Testis (tissue), 3 donors: ENCODE results near the gene A2M. TPM values are rescaled to one million over a fixed set of nuclear protein-coding genes. Genes with fewer than 3 reads are reported as not detected.

Experiments
- DNase-seq: peaks from one replicate; pipeline ENCODE4 v3.0.0-alpha.2; 2019
- H3K27ac ChIP-seq, 2 donors: fragments of 200-600 bp; sonication (generic); one replicate each; pipeline ENCODE4 v1.5.1; 2019
- H3K27me3 ChIP-seq: fragments of 200-600 bp; sonication (generic); one replicate; pipeline ENCODE4 v1.5.1; 2019
- H3K36me3 ChIP-seq: fragments of 200-600 bp; sonication (generic); one replicate; pipeline ENCODE4 v1.5.1; 2017; ENCODE audit warnings: low read depth; ENCODE audit errors: missing control alignments
- H3K4me1 ChIP-seq: fragments of 200-600 bp; sonication (generic); one replicate; pipeline ENCODE4 v1.5.1; 2019
- H3K4me3 ChIP-seq, 2 donors: fragments of 200-600 bp; sonication (generic); one replicate each; pipeline ENCODE4 v1.5.1; 2017 to 2019
- H3K9me3 ChIP-seq: fragments of 200-600 bp; sonication (generic); one replicate; pipeline ENCODE4 v1.5.1; 2017
- POLR2A ChIP-seq: fragments of 450-650 bp; IDR thresholded peaks from one replicate; pipeline ENCODE4 v1.6.1; 2017; ENCODE audit warnings: antibody characterized with exemption, mild to moderate bottlenecking, moderate library complexity
- WGBS, 2 donors: methylation state at CpG; one replicate each; pipeline ENCODE4 v1.1.5; 2018; 5-methylcytosine and 5-hydroxymethylcytosine counted together
- intact Hi-C: fragments of 100-400 bp; cut with DNase I; formaldehyde crosslinking; loops from one replicate; pipeline ENCODE4 v1.15.1; 2023; ENCODE audit warnings: low total_unique reads
- polyA plus RNA-seq: library from polyadenylated mRNA; stranded (reverse); fragments of 350-450 nt; fragmentation: Illumina TruSeq; extraction: RNeasy Lipid Tissue Mini Kit (QIAGEN cat#74804); gene quantifications from one replicate; pipeline ENCODE4 v1.2.3, GENCODE V29; 2014; ENCODE audit warnings: low read depth, low replicate concordance; ENCODE audit not compliant: insufficient read depth
- total RNA-seq, 2 donors: library from RNA; depleted of rRNA; stranded (reverse); fragments of >200 nt; gene quantifications; one replicate each; pipeline ENCODE4 v1.2.3, GENCODE V29; 2016
- TF ChIP-seq, protein P1 (sequence below), 3 experiments: fragments of 450-650 bp in 2 of 3; fragments of 200-600 bp in 1 of 3; sonication (generic) in 1 of 3; IDR thresholded peaks; one replicate each; pipeline ENCODE4 v1.5.1; 2016 to 2019; ENCODE audit warnings: antibody characterized with exemption in 3 of 3, mild to moderate bottlenecking in 2 of 3, moderate library complexity in 1 of 3

The A2M gene
- total and polyA plus RNA-seq, 3 donors from 2014 or later = 64.2 to 200 (median 151) TPM

DNA sequence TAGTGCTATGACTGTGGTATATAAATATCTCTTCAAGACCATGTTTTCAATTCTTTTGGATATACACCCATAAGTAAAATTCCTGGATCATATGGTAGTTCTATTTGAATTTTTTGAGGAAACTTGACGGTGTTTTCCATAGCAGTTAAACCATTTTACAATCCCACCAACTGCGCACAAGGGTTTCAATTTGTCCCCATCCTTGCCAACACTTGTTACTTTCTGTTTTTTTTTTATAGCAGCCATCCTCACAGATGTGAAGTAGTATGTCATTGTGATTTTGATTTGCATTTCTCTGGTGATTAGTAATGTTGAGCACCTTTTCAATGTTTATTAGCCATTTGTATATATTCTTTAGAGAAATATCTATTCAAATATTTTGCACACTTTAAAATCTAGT, 14.5 kb upstream of the A2M start:
- 67 to 77% methylated on average over 2 of the region's 2 CpGs for WGBS, 2 donors
- Histone ChIP-seq H3K27ac (no peak overlapping the region), H3K36me3 (no peaks in the 10 kb centered on the region), H3K9me3 (no peaks in the 10 kb centered on the region), H3K4me3 (no peak overlapping the region), H3K4me1 (no peaks in the 10 kb centered on the region), H3K27me3 (no peaks in the 10 kb centered on the region)
- TF ChIP-seq POLR2A = no peak
- TF ChIP-seq, protein P1, sequence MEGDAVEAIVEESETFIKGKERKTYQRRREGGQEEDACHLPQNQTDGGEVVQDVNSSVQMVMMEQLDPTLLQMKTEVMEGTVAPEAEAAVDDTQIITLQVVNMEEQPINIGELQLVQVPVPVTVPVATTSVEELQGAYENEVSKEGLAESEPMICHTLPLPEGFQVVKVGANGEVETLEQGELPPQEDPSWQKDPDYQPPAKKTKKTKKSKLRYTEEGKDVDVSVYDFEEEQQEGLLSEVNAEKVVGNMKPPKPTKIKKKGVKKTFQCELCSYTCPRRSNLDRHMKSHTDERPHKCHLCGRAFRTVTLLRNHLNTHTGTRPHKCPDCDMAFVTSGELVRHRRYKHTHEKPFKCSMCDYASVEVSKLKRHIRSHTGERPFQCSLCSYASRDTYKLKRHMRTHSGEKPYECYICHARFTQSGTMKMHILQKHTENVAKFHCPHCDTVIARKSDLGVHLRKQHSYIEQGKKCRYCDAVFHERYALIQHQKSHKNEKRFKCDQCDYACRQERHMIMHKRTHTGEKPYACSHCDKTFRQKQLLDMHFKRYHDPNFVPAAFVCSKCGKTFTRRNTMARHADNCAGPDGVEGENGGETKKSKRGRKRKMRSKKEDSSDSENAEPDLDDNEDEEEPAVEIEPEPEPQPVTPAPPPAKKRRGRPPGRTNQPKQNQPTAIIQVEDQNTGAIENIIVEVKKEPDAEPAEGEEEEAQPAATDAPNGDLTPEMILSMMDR (IDR thresholded peaks at IDR 0.05) = no peak
- no peak for DNase-seq
- intact Hi-C loops = no loop called here

DNA sequence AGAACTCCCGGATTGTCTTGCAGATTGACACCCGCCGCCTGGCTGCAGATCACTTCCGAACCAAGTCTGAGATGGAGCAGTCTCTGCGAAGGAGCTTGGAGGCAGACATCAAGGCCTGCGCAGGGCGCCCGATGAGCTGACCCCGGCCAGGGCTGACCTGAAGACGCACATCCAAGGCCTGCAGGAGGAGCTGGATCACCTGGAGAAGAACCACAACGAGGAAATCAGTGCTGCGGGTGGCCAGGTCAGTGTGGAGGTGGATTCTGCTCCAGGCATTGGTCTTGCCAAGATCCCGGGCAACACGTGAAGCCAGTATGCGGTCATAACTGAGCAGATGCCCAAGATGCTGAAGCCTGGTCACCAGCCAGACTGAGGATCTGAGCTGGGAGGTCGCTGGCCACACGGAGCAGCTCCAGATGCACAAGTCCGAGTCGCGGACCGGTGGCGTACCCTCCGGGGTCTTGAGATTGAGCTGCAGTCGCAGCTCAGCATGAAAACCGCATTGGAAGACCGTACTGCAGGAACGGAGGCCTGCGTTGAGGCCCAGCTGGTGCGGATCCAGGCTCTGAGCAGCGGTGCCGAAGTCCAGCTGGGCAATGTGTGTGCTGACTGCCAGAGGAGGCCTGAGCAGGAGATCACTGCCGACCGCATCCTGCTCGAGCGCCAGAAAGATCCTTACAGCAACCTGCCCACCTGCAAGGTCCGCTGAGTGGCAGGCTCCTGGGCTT, 12.4 kb upstream of the A2M start:
- no peak for DNase-seq
- 60 to 77% methylated on average over 3 to 36 of the region's 36 CpGs for WGBS, 2 donors
- H3K4me3 ChIP-seq = no peak overlapping the region
- peaks cover 5% of the 10 kb centered on the region for H3K4me1 ChIP-seq
- H3K9me3 ChIP-seq = no peaks in the 10 kb centered on the region
- intact Hi-C loops = no loop called here
- H3K36me3 ChIP-seq = no peaks in the 10 kb centered on the region
- H3K27me3 ChIP-seq = no peaks in the 10 kb centered on the region
- H3K27ac ChIP-seq = no peak overlapping the region
- TF ChIP-seq, protein P1 (IDR thresholded peaks at IDR 0.05) = no peak
- TF ChIP-seq POLR2A = no peak

DNA sequence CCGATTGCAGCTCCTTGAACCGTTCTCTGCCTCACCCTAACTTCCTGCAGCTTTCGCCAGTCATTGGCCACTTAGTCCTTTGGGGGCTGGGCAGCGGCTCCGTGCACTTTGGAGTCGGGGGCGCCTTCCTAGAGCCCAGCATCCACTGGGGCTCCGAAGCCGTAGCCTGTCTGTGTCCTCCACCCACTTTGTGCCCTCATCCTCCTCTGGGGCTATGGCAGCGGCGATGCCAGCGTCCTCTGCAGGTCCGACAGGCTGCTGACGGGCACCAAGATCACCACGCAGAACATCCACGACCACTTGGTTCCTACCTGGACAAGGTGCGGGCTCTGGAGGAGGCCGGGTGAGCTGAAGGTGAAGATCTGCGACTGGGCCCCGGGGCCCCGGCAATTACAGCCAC, 11.8 kb upstream of the A2M start:
- TF ChIP-seq, protein P1 (IDR thresholded peaks at IDR 0.05) = no peak
- no peak for TF ChIP-seq POLR2A
- 86 to 88% methylated on average over 14 to 21 of the region's 21 CpGs for WGBS, 2 donors
- Histone ChIP-seq H3K27ac (no peak overlapping the region), H3K4me1 (peaks cover 5% of the 10 kb centered on the region), H3K9me3 (no peaks in the 10 kb centered on the region), H3K36me3 (no peaks in the 10 kb centered on the region), H3K27me3 (no peaks in the 10 kb centered on the region), H3K4me3 (no peak overlapping the region)
- DNase-seq = no peak
- intact Hi-C loops = no loop called here

DNA sequence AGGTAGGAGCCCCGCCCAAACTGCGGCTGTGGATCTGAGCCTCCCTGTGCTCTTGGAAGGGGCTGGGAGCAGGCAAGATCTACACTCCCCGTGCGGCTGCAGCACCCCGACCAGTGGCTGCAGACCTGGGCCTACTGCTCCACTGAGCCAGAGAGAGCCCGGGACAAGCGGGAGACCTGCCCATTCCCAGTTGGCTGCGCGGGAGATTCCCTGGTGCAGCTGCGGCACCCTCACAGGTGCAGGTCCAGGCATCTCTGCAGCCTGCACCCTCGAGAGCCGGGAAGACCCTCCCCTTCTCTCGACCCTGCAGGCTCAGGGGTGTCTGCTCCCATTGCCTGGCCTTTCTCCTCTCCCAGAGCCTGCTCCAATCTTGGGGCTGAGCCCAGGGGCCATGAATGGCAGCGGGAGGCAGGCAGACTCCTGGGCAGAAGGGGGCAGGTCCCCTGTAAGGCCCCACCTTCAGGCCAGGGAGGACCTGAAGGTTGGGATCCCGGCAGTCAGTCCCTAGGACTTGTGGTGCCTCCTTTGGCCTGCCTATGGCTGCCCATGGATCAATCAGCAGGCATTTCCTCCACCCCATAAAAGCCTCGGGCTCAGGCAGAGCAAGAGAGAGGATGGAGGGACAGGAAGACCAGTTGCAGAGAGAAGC, 8.8 kb upstream of the A2M start:
- H3K27me3 ChIP-seq = no peaks in the 10 kb centered on the region
- H3K27ac ChIP-seq = peak overlapping the region in 1 of 2 donors; percentile 34
- no peaks in the 10 kb centered on the region for H3K9me3 ChIP-seq
- TF ChIP-seq POLR2A = no peak
- TF ChIP-seq, protein P1 (IDR thresholded peaks at IDR 0.05) = no peak
- intact Hi-C loops = no loop called here
- H3K36me3 ChIP-seq = no peaks in the 10 kb centered on the region
- H3K4me1 ChIP-seq = peaks cover 5% of the 10 kb centered on the region
- DNase-seq = peak; percentile 21
- peak overlapping the region in 1 of 2 donors; percentile 17 for H3K4me3 ChIP-seq
- 49 to 74% methylated on average over 7 to 10 of the region's 16 CpGs for WGBS, 2 donors
